ENCODE data around the gene MED7. TPM values are rescaled to one million over a fixed set of nuclear protein-coding genes. Genes with fewer than 3 reads are reported as not detected.

MED7 gene
- total and polyA plus RNA-seq, 2 donors (not counting 1 experiment from before 2014, with no cell fraction given): 5.8 to 21.4 TPM

DNA sequence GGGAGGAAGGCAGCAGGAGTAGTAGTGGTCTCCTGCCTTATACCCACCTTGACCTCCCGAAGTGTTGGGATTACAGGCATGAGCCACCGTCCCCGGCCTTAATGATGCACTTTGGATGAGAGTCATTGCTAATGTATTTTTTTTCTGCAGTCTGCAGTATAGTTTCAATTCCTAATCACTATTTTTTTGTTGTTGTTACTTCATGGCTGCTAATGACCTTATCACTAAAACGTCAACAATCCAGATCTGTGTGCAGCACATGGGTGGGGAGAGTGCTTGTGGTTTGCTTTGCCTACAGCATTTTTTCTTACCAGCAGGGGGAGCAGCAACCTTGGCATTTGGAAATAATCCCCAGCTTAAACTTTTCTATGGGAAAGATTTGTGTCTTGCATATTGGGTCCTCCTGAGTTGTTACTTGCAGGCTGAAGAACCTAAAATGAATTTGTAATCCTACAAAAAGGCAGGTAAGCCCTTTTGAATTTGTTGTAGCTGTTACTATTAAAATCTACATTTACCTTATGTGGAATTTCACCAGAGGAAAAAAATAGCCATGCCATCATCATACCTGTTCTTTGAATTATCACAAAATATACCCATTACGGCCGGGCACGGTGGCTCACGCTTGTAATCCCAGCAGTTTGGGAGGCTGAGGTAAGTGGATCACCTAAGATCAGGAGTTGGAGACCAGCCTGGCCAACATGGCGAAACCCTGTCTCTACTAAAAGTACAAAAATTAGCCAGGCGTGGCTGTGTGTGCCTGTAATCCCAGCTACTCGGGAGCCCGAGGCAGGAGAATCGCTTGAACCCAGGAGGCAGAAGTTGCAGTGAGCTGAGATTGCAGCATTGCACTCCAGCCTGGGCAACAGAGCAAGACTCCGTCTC, 6.3 kb upstream of the MED7 start:
- intact Hi-C loops (cut with micrococcal nuclease): loop anchor here (1.0 to 10.0 kb wide), 4 partner anchors 104 to 744 kb away; no protein-coding TSS in a partner anchor
- Mint-ChIP-seq H3K27ac (no peak overlapping the region), H3K4me1 (peaks cover 5% of the 10 kb centered on the region), H3K9me3 (ENCODE audit: insufficient read depth) (no peaks in the 10 kb centered on the region), H3K4me3 (no peak overlapping the region), H3K27me3 (no peaks in the 10 kb centered on the region)
- no peaks in the 10 kb centered on the region for H3K79me2 ChIP-seq (ENCODE audit: control insufficient read depth, insufficient read depth, low read length)
- no peak overlapping the region for H3K4me2 ChIP-seq (replicated peaks; ENCODE audit: low read depth, low read length, poor library complexity, severe bottlenecking)
- no peak overlapping the region for H2AFZ ChIP-seq (ENCODE audit: insufficient read depth, low read depth, low read length, poor library complexity, severe bottlenecking)
- no peaks in the 10 kb centered on the region for H3K36me3 ChIP-seq (replicated peaks in 1 of 2; ENCODE audit: control extremely low read depth in 1 of 2, control insufficient read depth in 1 of 2, extremely low read depth in 1 of 2, insufficient read depth in 2 of 2, low read length in 1 of 2)
- no peak overlapping the region for H3K4me3 ChIP-seq (ENCODE audit: control extremely low read depth in 1 of 5, extremely low read depth in 1 of 5, insufficient read depth in 1 of 5, low read depth in 2 of 5, low read length in 4 of 5)
- no peak overlapping the region for H3K9ac ChIP-seq (ENCODE audit: low read length)
- H3K27ac ChIP-seq (ENCODE audit: low read length in 2 of 2): no peak overlapping the region
- H4K20me1 ChIP-seq (ENCODE audit: control insufficient read depth, insufficient read depth, low read length, poor library complexity, severe bottlenecking): no peaks in the 10 kb centered on the region
- CTCF ChIA-PET: interaction anchor here (0.6 to 5.4 kb wide), 38 partner anchors 8 to 596 kb away, joined by 3 to 83 read pairs (median 4); partner anchors contain the start of gene ITK
- H3K27me3 ChIP-seq (replicated peaks in 1 of 4; ENCODE audit: control extremely low read depth in 1 of 4, control insufficient read depth in 3 of 4, insufficient read depth in 4 of 4, low read length in 3 of 4): no peaks in the 10 kb centered on the region
- ATAC-seq (ENCODE audit: low read depth) (peak; percentile 81), DNase-seq (peak; percentile 80)
- H3K4me1 ChIP-seq (ENCODE audit: control insufficient read depth in 2 of 2, insufficient read depth in 2 of 2, low read length in 2 of 2): peaks cover 2 to 5% of the 10 kb centered on the region in 2 donors
- H3K9me3 ChIP-seq (ENCODE audit: control extremely low read depth in 1 of 3, control insufficient read depth in 2 of 3, insufficient read depth in 1 of 3, low read length in 2 of 3): no peaks in the 10 kb centered on the region
- WGBS (ENCODE audit: insufficient coverage): 97% methylated on average over 6 of the region's 14 CpGs
- POLR2A ChIA-PET: interaction anchor here (0.6 kb wide), 2 partner anchors 70 to 311 kb away, joined by 5 to 6 read pairs; partner anchors contain the start of gene NIPAL4
- TF ChIP-seq EZH2 (IDR thresholded peaks at IDR 0.05; ENCODE audit: borderline replicate concordance, insufficient read depth, low read depth, low read length, poor library complexity, severe bottlenecking): no peak
- TF ChIP-seq CTCF (IDR thresholded peaks at IDR 0.05): peak; percentile 97
